NCI-H510A treated with DMSO at 0.1 percent for 48 hours (cell line): ENCODE data around the gene ZBTB46.
"Not testable (repeated sequence)": the region's sequence is repeated elsewhere in the genome, so short reads cannot be mapped to it uniquely, and the experiment has no call there.

Experiments
- DNase-seq: peaks from one replicate; lab custom pipeline; 2025; lab: John Stamatoyannopoulos, UW

The ZBTB46 gene

GRCh38 chr20:63814891-63815614, 16.0 kb downstream of the ZBTB46 start:
- no peak for DNase-seq

GRCh38 chr20:63811491-63811875, 19.6 kb downstream of the ZBTB46 start:
- no peak for DNase-seq

- no peak for DNase-seq
These were observed 20.2 kb downstream of the ZBTB46 start for GRCh38 chr20:63810730-63811490.

GRCh38 chr20:63809856-63810255, 21.2 kb downstream of the ZBTB46 start:
- no peak for DNase-seq

GRCh38 chr20:63808964-63809674, 21.9 kb downstream of the ZBTB46 start:
- DNase-seq = no peak

- no peak for DNase-seq
These were observed 22.8 kb downstream of the ZBTB46 start for GRCh38 chr20:63808145-63808724.

- no peak for DNase-seq
These were observed 23.4 kb downstream of the ZBTB46 start for GRCh38 chr20:63807654-63808053.

GRCh38 chr20:63804308-63804636, 26.8 kb downstream of the ZBTB46 start:
- DNase-seq = no peak

DNA sequence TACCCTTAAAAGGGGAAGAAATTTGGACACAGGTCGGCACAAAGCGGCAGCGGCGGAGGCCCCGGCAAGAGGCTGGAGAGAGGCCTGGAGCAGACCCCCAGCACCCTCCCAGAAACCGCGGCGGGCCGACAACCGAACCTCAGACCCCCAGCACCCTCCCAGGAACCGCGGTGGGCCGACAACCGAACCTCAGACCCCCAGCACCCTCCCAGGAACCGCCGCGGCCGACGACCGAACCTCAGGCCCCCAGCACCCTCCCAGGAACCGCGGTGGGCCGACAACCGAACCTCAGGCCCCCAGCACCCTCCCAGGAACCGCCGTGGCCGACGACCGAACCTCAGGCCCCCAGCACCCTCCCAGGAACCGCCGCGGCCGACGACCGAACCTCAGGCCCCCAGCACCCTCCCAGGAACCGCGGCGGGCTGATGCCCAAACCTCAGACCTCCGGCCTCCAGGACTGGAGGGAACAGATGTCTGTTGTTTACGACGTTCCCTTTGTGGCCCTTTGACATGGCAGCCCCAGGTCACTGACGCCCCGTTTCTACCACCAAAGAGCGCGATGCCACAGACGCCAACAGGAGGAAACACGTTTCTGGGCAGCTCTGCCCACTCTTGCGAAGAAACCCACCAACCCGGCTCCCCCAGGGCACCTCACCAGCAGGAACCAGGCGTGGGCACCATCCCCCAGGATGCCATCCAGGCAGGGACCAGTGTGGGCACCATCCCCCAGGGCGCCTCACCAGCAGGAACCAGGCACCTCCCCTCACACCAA, 28.4 kb downstream of the ZBTB46 start:
- DNase-seq = no peak

- not testable (repeated sequence) for DNase-seq
These were observed 29.9 kb downstream of the ZBTB46 start for GRCh38 chr20:63801174-63801573.

GRCh38 chr20:63800411-63800810, 30.7 kb downstream of the ZBTB46 start:
- DNase-seq = not testable (repeated sequence)

- not testable (repeated sequence) for DNase-seq
These were observed 31.9 kb downstream of the ZBTB46 start for GRCh38 chr20:63799127-63799526.

DNA sequence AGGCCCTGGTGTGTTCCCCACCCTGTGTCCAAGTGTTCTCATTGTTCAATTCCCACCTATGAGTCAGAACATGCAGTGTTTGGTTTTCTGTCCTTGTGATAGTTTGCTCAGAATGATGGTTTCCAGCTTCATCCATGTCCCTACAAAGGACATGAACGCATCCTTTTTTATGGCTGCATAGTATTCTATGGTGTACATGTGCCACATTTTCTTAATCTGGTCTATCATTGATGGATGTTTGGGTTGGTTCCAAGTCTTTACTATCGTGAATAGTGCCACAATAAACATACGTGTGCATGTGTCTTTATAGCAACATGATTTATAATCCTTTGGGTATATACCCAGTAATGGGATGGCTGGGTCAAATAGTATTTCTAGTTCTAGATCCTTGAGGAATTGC, 33.9 kb downstream of the ZBTB46 start:
- DNase-seq = not testable (repeated sequence)

DNA sequence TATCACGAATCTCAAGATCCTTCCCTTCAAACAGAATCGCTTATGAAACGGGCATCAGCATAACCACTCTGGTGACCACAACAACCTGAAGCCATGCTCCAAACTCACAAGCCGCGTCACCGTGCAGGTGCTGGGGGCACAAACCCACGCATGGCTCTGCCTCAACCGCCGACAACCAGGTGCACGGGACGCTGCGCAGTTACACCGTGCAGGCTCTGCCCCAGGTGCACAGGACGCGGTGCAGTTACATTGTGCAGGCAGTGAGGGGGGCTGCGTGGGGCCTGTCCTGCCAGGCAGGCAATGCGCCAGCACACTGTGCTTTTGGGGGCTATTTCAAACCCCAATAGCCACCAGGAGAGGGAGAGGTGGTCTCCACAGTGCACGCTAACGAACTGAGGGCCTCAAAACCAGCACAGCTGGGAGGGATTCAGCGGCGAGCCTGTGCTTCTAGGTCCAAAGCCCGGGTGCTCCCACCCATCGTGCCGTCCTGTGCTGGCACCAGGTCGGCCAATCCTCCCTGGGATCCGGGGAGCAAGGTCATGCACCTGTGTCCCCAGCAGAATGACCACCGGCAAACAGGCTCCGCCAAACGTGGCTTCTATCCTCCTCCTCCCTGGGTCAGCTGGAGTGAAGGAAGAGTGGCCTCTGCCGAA, 35.8 kb downstream of the ZBTB46 start:
- DNase-seq = no peak

DNA sequence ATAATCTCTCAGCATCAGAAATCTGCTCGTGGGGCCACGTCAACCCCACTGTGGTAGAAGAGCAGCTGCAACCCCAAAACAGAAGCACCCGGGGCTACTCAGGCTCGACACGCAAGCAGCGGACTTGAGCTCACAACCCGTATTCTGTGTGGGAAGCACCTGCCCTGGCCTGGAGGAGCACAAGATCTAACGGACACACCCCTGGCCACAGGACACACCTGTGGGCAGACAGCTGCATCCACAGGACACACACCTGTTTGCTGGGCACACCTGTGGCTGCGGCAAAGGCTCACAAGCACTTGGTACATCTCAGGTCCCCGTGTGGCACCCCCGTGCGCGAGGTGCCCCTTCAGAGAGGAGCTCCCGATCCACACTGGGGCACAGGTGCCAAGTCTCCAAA, 36.5 kb downstream of the ZBTB46 start:
- no peak for DNase-seq

DNA sequence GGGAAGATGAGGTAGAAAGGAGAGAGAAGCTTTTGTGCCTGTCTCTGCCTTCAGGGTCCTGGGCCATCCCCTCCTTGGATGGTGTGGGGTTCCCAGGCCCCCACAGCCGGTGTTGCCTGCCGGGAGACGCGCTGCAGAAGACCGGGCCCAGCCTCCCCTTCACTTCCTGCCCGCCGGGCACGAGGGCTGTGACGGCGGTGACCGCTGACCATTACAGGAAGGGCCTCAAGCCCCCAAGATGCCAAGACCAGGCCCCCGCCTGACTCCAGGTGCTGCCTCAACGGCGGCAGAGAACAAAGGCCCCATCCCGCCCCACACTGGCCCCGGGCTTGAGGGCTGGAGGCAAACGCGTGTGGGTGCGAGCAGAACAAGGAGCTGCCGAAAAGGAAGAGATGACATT, 38.2 kb downstream of the ZBTB46 start:
- DNase-seq = no peak

- DNase-seq = no peak
These were observed 39.4 kb downstream of the ZBTB46 start for GRCh38 chr20:63791497-63792156.

- DNase-seq = no peak
These were observed 40.4 kb downstream of the ZBTB46 start for GRCh38 chr20:63790572-63791168.

GRCh38 chr20:63789836-63790571, 41.1 kb downstream of the ZBTB46 start:
- no peak for DNase-seq

DNA sequence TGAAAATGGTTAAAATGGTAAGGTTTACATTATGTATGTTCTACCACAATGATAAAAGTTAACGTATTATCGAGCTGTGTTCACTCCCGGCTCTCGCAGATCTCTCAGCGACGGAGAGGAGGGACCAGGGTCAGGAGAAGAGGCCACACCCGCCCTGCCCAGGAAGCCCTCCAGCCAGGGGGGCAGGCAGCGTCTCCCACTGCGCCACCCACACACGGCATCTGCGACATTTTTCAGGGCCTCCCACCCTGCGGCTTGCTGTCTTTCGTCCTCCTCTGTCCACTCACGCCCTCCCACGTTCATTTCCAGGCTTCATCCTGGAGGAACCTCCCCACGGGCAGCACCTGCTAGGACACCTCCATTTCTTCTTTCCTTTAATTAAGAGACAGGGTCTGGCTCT, 43.3 kb downstream of the ZBTB46 start:
- DNase-seq = no peak
